NCI-H446 treated with DMSO at 0.1 percent for 48 hours (cell line): ENCODE results near the gene TTLL9.

Experiments
- DNase-seq: peaks from one replicate; lab custom pipeline; 2025; lab: John Stamatoyannopoulos, UW

Gene TTLL9

DNA sequence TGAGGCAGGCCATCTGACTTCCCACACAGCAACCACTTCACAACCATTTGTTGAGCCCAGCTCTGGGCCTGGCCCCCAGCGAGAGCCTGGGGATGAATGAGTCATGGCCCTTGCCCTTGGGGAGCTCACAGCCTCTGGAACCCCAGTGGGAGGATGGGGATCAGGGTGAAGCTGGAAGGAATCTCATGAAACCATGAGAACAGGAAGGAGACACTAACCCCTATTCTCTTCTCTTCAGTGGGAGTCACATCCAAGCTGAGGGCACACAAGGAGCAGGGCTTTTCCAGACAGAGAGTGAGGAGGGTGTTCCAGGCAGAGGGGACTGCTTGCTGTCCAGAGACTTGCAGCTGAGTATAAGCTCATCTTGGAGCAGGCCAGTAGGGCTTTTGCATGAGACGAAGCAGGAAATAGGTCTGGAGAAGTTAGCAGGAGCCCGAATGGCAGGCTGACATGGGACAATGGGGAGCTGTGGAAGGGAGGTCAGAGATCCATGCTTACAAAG is 32.5 kb upstream of the TTLL9 start:
- DNase-seq = no peak

GRCh38 chr20:31838646-31839292 is 31.7 kb upstream of the TTLL9 start:
- DNase-seq = no peak

- DNase-seq = no peak
These were observed 30.5 kb upstream of the TTLL9 start for GRCh38 chr20:31839782-31840487.

GRCh38 chr20:31840906-31841816 is 29.3 kb upstream of the TTLL9 start:
- no peak for DNase-seq

DNA sequence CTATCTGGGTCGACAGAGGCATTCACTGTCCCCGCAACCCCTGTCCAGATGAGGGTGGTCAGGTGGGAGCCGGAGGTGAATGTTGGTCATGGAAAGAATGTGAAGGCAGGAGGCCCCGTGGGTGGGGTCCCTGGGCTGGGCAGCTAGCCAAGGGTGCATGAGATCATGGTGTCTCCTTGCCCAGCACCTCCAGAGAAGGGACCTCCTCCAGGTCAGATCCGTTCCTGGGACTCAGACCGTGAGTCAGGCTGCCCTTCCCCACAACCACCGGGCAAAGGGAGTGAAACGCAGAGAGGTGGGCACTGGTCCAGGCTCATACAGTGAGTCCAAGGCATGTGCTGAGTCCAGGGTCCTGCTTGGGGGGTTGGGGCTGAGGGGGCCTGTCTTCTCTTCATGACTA is 28.5 kb upstream of the TTLL9 start:
- no peak for DNase-seq

GRCh38 chr20:31842471-31843157 is 27.8 kb upstream of the TTLL9 start:
- DNase-seq = no peak

- DNase-seq = no peak
These were observed 27.1 kb upstream of the TTLL9 start for GRCh38 chr20:31843288-31843687.

DNA sequence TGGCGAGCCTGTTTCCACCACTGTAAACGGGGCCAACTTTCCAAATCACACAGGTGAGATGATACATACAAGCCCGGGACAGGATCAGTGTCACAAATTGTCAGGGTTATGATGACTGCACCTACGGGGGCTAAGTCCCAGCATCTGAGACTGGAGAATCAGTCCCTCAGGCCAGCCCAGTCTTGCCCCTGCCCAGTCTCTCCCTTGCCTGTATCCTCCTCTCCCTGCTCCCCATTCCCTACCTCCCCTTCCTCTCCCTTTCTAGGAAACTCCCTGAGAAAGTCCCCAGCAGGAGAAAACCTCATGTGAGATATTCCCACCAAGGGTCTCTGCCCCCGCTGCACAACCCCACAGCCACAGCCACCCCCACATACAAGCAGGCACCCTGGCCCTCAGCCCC is 26.6 kb upstream of the TTLL9 start:
- no peak for DNase-seq

- DNase-seq = no peak
These were observed 25.6 kb upstream of the TTLL9 start for GRCh38 chr20:31844737-31845299.

DNA sequence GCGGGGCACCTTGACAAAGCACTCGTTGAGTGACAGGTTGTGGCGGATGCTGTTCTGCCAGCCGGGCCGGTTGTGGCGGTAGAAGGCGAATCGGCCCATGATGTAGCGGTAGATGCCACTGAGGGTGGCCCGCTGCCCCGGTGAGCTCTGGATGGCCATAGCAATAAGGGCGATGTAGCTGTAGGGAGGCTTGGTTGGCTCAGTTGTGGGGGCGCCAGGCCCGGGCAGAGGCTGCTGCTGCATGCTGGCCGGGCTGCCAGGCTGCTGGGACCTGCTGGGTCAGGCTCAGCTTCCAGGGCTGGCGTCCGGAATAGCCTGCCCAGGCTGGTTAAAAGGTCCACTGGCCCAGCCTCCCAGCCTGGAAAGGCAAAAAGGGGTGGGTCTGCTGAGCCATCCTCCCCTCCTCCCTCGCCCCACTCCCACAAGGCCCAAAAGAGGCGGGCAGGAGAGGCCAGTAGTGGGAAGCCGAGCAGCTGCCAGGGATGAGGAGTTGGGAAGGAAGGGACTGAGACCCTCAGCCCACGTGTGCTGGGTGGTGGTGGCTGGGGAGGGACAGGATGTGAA is 25.1 kb upstream of the TTLL9 start, which contains the start of gene FOXS1:
Gene FOXS1, minus strand, starts transcription at position 305 of the 564 bp plus-strand sequence. Its CDS starts 62 bp downstream, at position 243.
- no peak for DNase-seq

- no peak for DNase-seq
These were observed 23.7 kb upstream of the TTLL9 start for GRCh38 chr20:31846793-31847138.

GRCh38 chr20:31848088-31848999 is 22.1 kb upstream of the TTLL9 start:
- DNase-seq = no peak

DNA sequence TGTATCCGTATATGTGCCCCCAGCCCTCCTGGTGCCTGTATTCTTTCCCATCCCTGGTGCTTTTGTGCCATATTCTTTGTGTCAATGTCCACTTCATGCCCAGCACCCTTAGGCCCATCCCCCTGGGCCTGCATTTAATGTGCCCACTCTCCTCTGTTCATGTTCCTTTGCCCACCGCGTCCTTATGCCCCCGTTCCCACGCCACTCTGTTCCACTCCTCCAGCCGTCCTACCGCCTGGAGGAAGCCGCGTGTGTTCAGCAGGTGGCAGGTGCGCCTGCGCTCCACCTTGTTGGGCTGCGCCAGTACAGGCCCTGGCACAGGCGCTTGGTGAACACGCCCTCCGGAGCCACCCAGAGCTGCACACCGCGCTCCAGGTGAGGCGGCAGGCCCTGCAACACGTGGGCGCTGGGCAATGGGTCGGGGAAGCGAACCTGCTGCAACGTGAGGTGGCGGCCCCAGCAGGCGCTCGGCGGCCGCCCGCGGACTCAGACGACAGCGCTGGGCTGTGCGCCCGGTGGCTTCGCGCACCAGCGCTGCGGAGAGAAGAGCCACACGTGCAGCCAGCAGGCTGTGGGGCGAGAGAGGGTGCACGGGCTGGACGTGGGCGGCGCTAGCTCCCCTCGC is 21.0 kb upstream of the TTLL9 start:
- no peak for DNase-seq

- no peak for DNase-seq
These were observed 19.0 kb upstream of the TTLL9 start for GRCh38 chr20:31851240-31851955.

DNA sequence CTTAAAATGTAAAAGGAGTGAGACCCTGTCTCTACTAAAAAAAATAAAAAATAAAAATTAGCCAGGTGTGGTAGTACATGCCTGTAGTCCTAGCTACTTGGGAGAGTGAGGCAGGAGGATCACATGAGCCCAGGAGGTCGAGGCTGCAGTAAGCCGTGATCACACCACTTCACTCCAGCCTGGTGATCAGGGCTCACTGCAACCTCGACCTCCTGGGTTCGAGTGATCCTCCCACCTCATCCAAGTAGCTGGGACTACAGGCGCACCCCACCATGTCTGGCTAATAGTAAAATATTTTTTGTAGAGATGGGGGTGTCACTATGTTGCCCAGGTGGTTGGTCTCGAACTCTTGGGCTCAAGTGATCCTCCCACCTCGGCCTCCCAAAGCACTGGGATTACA is 17.0 kb upstream of the TTLL9 start:
- DNase-seq = no peak

DNA sequence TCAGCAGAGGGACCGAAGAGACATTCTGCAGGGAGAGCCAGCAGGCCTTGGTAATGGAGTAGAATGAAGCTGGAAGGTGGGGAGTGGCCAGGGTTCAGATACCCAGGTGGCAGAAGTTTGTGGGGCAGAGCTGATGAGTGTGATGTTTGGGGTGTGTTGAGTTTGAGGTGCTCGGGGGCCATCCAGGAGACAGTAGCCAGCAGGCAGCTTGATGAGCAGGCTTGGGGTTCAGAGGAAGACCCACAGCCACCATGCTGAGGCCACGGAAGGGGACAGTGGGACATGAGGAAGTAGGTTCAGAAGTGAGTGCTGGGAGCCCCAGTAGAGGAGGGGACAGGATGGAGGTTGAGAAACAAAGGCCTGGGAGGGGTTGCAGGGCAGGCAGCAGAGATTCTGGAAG is 13.9 kb upstream of the TTLL9 start:
- DNase-seq = no peak

GRCh38 chr20:31857861-31858759 is 12.3 kb upstream of the TTLL9 start:
- no peak for DNase-seq

- no peak for DNase-seq
These were observed 11.7 kb upstream of the TTLL9 start for GRCh38 chr20:31858760-31859083.
